Testis (tissue), 2 donors: ENCODE data around the gene RIMS1.

Experiments used
- POLR2A ChIP-seq: fragments of 450-650 bp; IDR thresholded peaks from one replicate; pipeline ENCODE4 v1.6.1; 2017; ENCODE audit warnings: antibody characterized with exemption, mild to moderate bottlenecking, moderate library complexity
- TF ChIP-seq, protein P1 (sequence below), 3 experiments: fragments of 450-650 bp in 2 of 3; fragments of 200-600 bp in 1 of 3; sonication (generic) in 1 of 3; IDR thresholded peaks; one replicate each; pipeline ENCODE4 v1.5.1; 2016 to 2019; ENCODE audit warnings: antibody characterized with exemption in 3 of 3, mild to moderate bottlenecking in 2 of 3, moderate library complexity in 1 of 3

DNA sequence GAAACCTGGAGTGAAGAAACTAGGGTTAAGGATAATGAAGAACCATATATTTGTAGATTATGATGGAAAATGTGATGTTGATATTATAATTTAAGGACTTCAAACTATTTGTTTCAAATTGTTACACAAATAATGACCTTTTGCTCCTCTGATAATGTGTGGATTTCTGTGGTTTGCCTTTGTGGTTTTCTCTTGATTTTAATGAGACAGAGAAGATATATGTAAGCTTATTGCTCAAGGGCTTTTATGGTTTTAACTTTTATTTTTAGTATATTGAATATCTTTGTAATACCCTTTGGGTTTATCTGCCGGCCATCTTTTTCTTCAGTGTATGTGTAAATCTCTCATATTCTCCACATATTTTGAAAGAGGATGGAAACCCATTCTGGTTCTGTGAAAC lies 362.3 kb downstream of the RIMS1 start:
- TF ChIP-seq, protein P1, sequence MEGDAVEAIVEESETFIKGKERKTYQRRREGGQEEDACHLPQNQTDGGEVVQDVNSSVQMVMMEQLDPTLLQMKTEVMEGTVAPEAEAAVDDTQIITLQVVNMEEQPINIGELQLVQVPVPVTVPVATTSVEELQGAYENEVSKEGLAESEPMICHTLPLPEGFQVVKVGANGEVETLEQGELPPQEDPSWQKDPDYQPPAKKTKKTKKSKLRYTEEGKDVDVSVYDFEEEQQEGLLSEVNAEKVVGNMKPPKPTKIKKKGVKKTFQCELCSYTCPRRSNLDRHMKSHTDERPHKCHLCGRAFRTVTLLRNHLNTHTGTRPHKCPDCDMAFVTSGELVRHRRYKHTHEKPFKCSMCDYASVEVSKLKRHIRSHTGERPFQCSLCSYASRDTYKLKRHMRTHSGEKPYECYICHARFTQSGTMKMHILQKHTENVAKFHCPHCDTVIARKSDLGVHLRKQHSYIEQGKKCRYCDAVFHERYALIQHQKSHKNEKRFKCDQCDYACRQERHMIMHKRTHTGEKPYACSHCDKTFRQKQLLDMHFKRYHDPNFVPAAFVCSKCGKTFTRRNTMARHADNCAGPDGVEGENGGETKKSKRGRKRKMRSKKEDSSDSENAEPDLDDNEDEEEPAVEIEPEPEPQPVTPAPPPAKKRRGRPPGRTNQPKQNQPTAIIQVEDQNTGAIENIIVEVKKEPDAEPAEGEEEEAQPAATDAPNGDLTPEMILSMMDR (IDR thresholded peaks at IDR 0.05): no peak
- no peak for TF ChIP-seq POLR2A
